CD4-positive, alpha-beta T cell treated with Interleukin-6 at 100 ng/mL for 8 hours (primary cell): ENCODE measurements around the gene EZR.
"Not testable (repeated sequence)": the region's sequence is repeated elsewhere in the genome, so short reads cannot be mapped to it uniquely, and the experiment has no call there.

Experiments
- DNase-seq: peaks from one replicate; pipeline ENCODE4 v3.0.0-alpha.2; 2020; ENCODE audit warnings: mixed read lengths, low spot score

EZR gene

GRCh38 chr6:158841358-158841757 is 22.2 kb upstream of the EZR start:
- DNase-seq: no peak

GRCh38 chr6:158840465-158840864 is 21.3 kb upstream of the EZR start:
- no peak for DNase-seq

- no peak for DNase-seq
These were observed 20.6 kb upstream of the EZR start for GRCh38 chr6:158839796-158840195.

- not testable (repeated sequence) for DNase-seq
These were observed 19.6 kb upstream of the EZR start for GRCh38 chr6:158838790-158839189.

DNA sequence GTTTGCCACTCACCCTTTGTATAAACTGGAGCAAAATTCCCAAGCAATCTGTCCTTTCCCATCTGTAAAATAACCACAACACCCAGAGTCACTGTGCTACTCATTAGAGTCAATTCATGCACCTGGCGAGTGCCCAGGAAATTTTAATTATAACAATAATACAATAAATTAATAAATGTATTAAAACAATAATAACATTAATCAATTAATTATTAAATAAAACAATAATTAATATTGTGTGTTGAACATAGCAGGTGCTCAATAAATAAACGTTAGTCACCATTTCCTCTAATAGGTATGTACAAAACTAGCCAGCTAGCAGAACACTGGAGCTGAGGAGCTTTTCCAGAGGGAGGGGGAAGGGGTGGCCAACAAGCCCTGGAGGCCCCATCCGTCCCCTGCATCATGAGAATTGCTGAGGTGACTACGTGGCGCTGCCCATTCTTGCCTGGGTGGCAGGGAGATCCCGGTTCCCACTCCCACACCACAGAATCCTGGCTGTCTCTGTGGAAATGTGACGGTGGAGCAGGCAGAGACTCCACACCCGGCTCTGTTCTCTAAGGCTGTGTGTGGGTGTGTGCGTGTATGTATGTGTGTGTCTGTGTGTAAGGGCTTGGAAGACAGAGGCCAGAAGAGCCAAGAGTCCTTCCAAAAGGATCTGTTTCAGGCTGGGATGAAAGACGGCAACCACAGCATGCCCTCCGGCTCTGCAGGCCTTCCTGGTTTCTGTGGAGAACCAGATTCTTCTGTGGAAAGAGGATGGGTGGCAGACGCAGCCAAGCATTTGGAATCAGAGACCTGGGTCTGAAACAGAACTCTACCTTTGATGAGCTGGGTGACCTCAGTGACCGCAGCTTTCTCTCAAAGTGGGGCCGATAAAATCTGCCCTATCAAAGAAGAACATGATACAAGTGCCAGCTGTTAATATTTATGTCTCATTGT is 18.8 kb upstream of the EZR start:
- DNase-seq: no peak

- DNase-seq: no peak
These were observed 17.6 kb upstream of the EZR start for GRCh38 chr6:158836625-158837311.

- no peak for DNase-seq
These were observed 16.6 kb upstream of the EZR start for GRCh38 chr6:158835616-158836221.

DNA sequence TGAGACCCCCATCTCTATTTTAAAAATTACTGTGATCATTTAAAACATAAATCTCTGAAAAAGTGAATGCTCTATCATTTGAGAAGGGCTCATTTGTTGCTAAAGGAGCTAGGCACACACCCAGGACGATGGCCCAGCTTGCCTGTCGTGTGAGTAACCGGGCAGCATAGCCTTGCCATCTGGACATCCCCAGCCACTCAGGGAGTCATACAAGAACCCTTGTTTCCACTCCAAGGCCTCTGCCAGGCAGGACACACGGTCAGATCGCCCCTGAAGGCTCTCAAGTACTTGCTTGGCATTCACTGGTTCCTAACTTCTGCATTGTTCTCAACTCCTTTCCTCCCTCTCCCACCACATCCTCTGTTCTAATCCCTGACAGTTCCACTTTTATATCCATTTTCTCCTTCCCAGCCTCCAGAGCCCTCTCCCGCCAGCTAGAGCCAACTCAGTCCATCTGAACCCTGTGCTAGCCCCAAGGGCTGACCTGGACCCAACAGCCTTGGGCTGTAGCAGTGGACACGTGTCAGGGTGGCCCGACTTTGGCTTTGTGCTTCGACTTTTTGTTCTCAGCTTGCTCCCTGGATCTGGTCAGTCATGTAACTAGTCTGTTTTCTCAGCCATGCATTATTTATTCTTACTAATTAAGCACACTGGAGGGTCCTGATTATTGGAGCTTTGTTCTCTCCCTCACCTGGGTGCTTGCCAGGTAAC is 15.7 kb upstream of the EZR start:
- DNase-seq: no peak

GRCh38 chr6:158832807-158833206 is 13.6 kb upstream of the EZR start:
- DNase-seq: not testable (repeated sequence)

GRCh38 chr6:158832026-158832425 is 12.9 kb upstream of the EZR start:
- no peak for DNase-seq

- no peak for DNase-seq
These were observed 12.4 kb upstream of the EZR start for GRCh38 chr6:158831571-158831970.

DNA sequence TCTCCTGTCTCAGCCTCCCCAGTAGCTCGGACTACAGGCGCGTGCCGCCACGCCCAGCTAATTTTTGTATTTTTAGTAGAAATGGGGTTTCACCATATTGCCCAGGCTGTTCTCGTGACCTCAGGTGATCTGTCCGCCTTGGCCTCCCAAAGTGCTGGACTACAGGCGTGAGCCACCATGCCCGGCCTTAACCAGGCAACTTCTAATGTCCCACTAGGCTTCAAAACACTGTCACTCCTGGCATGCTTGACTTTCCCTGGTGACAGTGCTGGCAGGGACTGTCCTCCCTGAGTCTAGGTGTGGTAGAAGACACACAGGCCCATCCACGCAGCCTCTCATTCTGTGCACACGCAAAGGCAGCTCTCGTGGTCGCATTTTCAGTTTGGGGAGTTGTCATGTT is 11.6 kb upstream of the EZR start:
- no peak for DNase-seq

DNA sequence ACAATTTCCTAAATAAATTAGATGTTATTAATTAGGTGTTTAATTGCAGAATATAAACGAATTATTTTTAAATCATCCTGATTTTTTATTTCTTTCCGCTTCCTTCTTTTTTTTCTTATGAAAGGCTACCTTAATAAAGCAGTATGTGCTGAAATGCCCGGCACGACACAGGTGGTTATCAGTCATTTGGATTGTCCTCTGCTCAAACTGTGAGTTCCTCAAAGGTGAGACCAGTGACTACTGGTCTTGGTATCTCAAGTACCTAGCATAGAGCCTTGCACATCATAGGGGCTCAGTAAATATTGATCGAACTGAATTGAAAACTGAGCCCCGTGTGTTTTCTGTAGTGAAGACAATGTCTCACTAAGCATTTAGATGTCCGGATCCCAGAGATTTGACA is 9.6 kb upstream of the EZR start:
- DNase-seq: no peak

GRCh38 chr6:158826819-158827501 is 7.8 kb upstream of the EZR start:
- DNase-seq: no peak

GRCh38 chr6:158825951-158826306 is 6.8 kb upstream of the EZR start:
- no peak for DNase-seq

DNA sequence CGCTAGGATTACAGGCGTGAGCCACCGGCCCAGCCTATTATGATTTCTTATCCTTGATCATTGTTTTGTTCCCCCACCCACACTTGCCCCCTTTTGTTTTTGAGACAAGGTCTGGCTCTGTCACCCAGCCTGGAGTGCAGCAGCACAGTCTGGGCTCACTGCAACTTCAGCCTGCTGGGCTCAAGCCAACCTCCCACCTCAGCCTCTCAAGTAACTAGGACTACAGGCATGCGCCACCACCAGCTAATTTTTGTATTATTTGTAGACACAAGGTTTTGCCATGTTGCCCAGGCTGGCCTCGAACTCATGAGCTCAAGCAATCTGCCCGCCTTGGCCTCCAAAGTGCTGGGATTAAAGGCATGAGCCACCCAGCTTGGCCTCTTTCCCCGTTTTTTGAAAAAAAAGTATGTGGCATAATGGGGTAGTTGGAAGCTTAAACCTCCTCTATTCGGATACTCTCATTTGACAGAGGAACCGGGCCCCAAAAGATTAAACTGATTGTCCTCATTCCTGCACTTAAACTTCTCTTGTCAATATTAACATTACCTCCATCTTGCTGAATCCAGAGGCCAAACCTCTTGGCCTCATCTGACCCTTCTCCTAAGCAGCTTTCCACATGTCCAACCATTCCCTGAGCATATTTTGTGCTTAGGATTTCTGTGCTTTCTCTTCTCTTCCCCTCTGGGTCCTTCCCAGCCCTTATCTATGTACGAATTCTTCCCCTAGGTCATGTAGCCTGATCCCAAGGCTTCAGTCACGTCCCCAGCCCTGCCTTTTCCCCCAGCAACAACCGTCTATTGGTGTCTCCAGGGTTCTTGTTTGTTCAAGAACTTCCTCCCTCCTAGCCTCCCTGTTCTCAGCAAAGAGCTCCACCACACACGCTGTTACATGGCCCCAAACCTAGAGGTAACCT is 6.1 kb upstream of the EZR start:
- DNase-seq: no peak

DNA sequence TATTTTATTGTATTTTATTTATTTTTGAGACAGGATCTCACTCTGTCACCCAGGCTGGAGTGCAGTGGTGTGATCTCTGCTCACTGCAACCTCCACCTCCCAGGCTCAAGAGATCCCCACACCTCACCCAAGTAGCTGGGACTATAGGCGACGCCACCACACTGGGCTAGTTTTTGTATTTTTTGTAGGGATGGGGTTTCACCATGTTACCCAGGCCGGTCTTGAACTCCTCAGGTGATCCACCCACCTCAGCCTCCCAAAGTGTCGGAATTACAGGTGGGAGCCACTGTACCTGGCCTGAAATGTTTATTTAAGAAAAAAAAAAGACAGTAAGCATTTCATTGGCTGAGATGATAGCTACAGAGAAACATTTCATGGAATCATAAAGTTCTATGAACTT is 4.4 kb upstream of the EZR start:
- not testable (repeated sequence) for DNase-seq

DNA sequence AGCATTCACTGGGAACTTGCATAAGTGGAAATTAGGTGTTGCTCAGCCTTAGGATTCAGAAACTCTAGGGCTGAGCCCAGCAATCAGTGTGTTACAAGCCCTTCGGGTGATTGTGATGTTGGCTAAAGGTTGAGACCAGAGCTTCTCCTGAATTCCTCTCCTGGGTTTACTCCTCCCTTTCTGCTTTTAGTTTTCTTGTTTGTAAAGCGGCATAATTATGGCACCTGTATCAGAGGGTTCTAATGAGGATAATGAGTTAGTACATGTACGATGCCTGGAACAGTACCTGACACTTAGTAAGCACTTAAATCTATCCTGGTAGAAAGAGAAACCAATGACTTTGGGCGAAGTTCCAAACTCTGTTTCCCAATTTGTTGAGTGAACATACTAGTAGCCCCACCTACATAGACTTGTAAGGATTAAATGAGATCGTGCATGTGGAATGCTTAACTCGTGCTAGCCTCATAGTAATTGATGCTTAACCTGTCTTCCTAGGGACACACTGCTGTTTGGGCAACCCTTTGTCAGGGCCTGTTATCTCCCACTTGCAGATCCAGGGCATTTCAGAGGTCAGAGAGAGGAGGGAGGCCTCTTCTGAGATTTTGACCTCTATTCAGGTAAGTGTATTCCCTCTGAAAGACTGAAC is 932 bp upstream of the EZR start:
- DNase-seq: no peak

DNA sequence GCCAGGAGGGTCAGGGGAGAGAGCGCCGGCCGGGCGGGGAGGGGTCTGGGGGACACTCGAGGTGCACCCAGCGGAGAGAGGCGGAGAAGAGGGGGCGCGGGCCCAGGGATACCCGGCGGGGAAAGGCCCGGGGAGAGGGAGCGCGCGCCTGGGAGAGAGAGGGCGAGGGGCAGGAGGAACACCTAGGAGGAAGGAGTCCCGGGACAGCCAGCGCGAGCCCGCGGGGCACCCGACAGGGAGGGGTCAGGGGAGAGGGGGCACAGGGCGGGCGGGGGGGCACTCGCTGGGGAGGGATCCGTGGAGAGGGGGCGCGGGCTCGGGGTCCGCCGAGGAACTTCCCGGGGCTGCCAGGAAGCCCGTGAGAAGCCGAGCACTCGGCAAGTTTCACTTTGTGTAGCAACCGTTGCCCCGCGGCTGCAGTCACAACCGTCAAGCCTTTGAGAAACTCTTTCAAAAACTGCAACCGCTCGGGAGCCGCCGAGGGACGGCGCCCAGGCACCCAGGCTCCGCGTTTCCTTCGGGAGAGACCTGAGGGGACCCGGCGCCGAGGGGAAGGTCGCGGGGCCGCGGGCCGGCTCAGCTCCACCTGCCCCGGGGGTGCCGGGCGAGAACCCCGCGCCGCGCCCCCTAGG is 471 bp downstream of the EZR start:
- peak; percentile 52 for DNase-seq
